KMS-11 (cell line): ENCODE results near the gene BCAS4.

ENCODE experiments used
- H2AFZ ChIP-seq: fragments of 200-600 bp; sonication (generic); 2 replicates; pipeline ENCODE4 v1.6.1; 2016; ENCODE audit warnings: antibody characterized with exemption, mixed run types, low read depth
- H3K27ac ChIP-seq: fragments of 200-600 bp; sonication (generic); 2 replicates; pipeline ENCODE4 v1.6.1; 2016; ENCODE audit warnings: mild to moderate bottlenecking, mixed run types
- H3K27me3 ChIP-seq: fragments of 200-600 bp; sonication (generic); 2 replicates; pipeline ENCODE4 v1.6.1; 2017; ENCODE audit warnings: mild to moderate bottlenecking, low read depth, mixed run types, moderate library complexity; ENCODE audit not compliant: insufficient read depth
- H3K36me3 ChIP-seq: fragments of 200-600 bp; sonication (generic); 2 replicates; pipeline ENCODE4 v1.6.1; 2017; ENCODE audit warnings: mild to moderate bottlenecking, mixed run types; ENCODE audit not compliant: insufficient read depth
- H3K4me1 ChIP-seq: fragments of 200-600 bp; sonication (generic); 2 replicates; pipeline ENCODE4 v1.6.1; 2016; ENCODE audit warnings: mild to moderate bottlenecking, low read depth, mixed run types; ENCODE audit not compliant: poor library complexity, severe bottlenecking
- H3K4me2 ChIP-seq: fragments of 200-600 bp; sonication (generic); 2 replicates; pipeline ENCODE4 v1.7.0; 2016; ENCODE audit warnings: mild to moderate bottlenecking, mixed run types
- H3K4me3 ChIP-seq: fragments of 200-600 bp; sonication (generic); IDR thresholded peaks from 2 replicates; pipeline ENCODE4 v1.6.1; 2017; ENCODE audit warnings: low read depth, low read length, mixed read lengths; ENCODE audit not compliant: insufficient read depth
- H3K79me2 ChIP-seq: fragments of 200-600 bp; sonication (generic); 2 replicates; pipeline ENCODE4 v1.6.1; 2016; ENCODE audit warnings: low read depth, mixed run types; ENCODE audit not compliant: insufficient read depth
- H3K9ac ChIP-seq: fragments of 200-600 bp; sonication (generic); 2 replicates; pipeline ENCODE4 v1.6.1; 2016; ENCODE audit warnings: mild to moderate bottlenecking, mixed run types
- H4K20me1 ChIP-seq: fragments of 200-600 bp; sonication (generic); 2 replicates; pipeline ENCODE4 v1.6.1; 2016; ENCODE audit warnings: mild to moderate bottlenecking, mixed run types; ENCODE audit not compliant: insufficient read depth
- CTCF ChIP-seq: fragments of 200-600 bp; sonication (generic); conservative IDR thresholded peaks from 2 replicates; pipeline ENCODE4 v1.6.1; 2017; ENCODE audit warnings: low read depth, mild to moderate bottlenecking, antibody characterized with exemption, low read length, moderate library complexity, mixed read lengths

The BCAS4 gene

GRCh38 chr20:50810842-50811241 is 16.0 kb downstream of the BCAS4 start:
- no peaks in the 10 kb centered on the region for H3K79me2 ChIP-seq
- H3K4me2 ChIP-seq, result no peak overlapping the region
- no peaks in the 10 kb centered on the region for H3K4me1 ChIP-seq
- no peaks in the 10 kb centered on the region for H4K20me1 ChIP-seq
- TF ChIP-seq CTCF, result no peak
- no peak overlapping the region for H3K9ac ChIP-seq
- no peak overlapping the region for H2AFZ ChIP-seq
- no peaks in the 10 kb centered on the region for H3K36me3 ChIP-seq
- no peaks in the 10 kb centered on the region for H3K27me3 ChIP-seq
- H3K4me3 ChIP-seq, result no peak overlapping the region
- H3K27ac ChIP-seq, result no peak overlapping the region

DNA sequence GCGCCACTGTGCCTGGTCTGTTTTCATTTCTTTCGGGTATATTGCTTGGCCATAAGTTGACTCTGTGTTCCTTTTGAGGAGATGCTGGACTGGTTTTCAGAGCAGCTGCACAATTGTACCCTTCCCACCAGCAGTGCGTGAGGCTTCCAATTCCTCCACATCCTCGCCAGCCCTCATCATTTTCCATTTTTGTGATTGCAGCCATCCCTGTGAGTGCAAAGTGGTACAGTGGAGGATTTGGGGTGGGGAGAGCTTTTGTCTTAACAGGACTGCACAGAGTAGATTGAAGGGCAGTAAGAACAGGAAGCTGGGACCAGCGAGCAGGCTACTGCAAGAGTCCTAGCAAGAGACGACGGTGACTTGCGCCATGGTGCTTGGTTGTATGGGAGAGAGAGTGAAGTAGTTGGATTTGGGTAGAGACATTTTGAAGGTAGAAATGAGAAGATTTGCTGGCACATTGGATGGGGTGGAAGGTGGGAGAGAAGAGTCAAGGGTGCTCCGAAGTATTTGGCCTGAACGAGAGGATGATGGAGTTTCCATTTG is 18.3 kb downstream of the BCAS4 start:
- TF ChIP-seq CTCF, result no peak
- Histone ChIP-seq H3K36me3 (no peaks in the 10 kb centered on the region), H3K4me1 (no peaks in the 10 kb centered on the region), H3K4me2 (no peak overlapping the region), H3K9ac (no peak overlapping the region), H2AFZ (no peak overlapping the region), H3K79me2 (no peaks in the 10 kb centered on the region), H3K27ac (no peak overlapping the region), H3K27me3 (no peaks in the 10 kb centered on the region), H3K4me3 (no peak overlapping the region), H4K20me1 (no peaks in the 10 kb centered on the region)

DNA sequence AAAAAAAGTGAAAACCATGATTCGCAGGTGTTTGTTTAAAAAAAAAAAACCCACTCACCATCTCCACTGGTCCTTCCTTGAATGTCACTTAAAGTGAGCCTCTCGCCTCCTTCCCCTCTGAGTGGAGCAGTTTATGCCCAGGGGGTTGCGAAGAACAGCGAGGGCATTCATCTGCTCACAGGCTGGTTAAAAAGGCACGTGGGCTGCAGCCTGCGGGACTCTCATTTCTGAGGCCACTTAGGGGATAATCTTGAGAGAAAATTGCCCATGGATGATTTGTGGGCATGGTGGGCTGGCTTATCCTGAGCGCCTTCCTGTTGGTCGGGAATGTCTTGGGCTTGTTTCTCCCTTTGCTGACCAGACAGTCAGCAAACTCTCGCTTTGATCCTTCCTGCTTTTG is 18.9 kb downstream of the BCAS4 start:
- Histone ChIP-seq H3K4me2 (no peak overlapping the region), H2AFZ (no peak overlapping the region), H3K9ac (no peak overlapping the region), H3K4me1 (no peaks in the 10 kb centered on the region), H3K27me3 (no peaks in the 10 kb centered on the region), H3K36me3 (no peaks in the 10 kb centered on the region), H4K20me1 (no peaks in the 10 kb centered on the region), H3K27ac (no peak overlapping the region), H3K79me2 (no peaks in the 10 kb centered on the region), H3K4me3 (no peak overlapping the region)
- TF ChIP-seq CTCF, result no peak

DNA sequence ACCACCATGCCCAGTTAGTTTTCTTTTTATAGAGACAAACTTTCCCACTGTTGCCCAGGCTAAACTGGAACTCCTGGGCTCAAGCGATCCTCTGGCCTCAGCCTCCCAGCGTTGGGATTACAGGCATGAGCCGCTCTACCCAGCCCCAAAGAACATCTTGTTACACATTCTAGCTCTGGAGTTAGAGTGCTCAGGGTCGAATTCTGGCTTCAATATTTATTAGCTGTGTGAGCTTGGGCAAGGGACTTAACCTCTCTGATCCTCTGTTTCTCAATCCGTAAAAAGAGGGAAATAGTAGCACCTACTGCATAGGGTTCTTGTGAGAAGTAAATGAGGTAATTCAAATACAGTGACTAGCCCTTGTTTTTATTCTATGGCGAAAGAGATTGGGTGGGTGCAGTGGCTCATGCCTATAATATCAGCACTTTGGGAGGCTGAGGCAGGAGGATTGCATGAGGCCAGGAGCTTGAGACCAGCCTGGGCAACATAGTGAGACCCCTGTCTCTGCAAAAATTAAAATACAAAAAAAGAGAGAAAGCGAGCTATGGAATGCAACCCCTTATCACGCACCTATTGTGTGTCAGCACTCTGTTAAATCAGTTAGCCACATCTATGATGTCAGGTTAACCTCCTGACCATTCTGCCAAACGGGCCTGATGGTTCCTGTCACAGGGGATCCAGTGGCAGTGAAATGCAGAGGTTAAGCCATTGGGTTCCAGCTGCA is 19.7 kb downstream of the BCAS4 start:
- Histone ChIP-seq H3K4me3 (no peak overlapping the region), H3K4me1 (no peaks in the 10 kb centered on the region), H3K79me2 (no peaks in the 10 kb centered on the region)

More for the DNA sequence above, 19.7 kb downstream of the BCAS4 start:
- Histone ChIP-seq H3K9ac (no peak overlapping the region), H3K36me3 (no peaks in the 10 kb centered on the region), H4K20me1 (no peaks in the 10 kb centered on the region), H3K4me2 (no peak overlapping the region), H3K27me3 (no peaks in the 10 kb centered on the region), H2AFZ (no peak overlapping the region), H3K27ac (no peak overlapping the region)
- TF ChIP-seq CTCF, result no peak
